Measurements from ENCODE around the gene TBPL2.
A peak's percentile ranks its signal among the peaks of the same experiment; 100 is the strongest.

TBPL2 gene

DNA sequence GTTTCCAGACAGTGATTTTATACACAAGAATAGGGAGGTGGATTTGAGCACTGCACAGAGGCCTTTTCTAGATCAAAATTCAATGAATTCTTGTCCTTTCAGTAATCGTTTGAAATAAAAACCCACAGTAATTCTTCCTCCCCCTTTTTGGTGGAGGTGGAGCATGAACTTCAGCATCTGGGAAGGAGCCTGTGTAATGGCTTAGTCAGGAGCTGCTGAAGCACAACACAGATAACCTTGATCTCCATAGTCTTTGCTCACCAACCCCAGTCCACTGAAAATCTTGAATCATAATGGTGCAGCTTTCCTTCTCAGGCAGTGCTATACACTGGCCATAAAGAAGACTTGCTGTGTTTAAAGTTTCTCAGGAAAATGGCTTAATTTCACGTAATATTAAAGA is 6.4 kb upstream of the TBPL2 start:
- in situ Hi-C loops (cut with MboI; ENCODE audit: low pct_unique_long_range_greater_than_20kb, low sequenced_read_pairs, unreplicated experiment): loop anchor here (25.0 kb wide), 1 partner anchor 1040 kb away; no protein-coding TSS in a partner anchor
- DNase-seq (ENCODE audit: low spot score): no peak
- TF ChIP-seq, protein P1, sequence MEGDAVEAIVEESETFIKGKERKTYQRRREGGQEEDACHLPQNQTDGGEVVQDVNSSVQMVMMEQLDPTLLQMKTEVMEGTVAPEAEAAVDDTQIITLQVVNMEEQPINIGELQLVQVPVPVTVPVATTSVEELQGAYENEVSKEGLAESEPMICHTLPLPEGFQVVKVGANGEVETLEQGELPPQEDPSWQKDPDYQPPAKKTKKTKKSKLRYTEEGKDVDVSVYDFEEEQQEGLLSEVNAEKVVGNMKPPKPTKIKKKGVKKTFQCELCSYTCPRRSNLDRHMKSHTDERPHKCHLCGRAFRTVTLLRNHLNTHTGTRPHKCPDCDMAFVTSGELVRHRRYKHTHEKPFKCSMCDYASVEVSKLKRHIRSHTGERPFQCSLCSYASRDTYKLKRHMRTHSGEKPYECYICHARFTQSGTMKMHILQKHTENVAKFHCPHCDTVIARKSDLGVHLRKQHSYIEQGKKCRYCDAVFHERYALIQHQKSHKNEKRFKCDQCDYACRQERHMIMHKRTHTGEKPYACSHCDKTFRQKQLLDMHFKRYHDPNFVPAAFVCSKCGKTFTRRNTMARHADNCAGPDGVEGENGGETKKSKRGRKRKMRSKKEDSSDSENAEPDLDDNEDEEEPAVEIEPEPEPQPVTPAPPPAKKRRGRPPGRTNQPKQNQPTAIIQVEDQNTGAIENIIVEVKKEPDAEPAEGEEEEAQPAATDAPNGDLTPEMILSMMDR (IDR thresholded peaks at IDR 0.05; ENCODE audit: extremely low read depth, insufficient read depth, missing control alignments): no peak

DNA sequence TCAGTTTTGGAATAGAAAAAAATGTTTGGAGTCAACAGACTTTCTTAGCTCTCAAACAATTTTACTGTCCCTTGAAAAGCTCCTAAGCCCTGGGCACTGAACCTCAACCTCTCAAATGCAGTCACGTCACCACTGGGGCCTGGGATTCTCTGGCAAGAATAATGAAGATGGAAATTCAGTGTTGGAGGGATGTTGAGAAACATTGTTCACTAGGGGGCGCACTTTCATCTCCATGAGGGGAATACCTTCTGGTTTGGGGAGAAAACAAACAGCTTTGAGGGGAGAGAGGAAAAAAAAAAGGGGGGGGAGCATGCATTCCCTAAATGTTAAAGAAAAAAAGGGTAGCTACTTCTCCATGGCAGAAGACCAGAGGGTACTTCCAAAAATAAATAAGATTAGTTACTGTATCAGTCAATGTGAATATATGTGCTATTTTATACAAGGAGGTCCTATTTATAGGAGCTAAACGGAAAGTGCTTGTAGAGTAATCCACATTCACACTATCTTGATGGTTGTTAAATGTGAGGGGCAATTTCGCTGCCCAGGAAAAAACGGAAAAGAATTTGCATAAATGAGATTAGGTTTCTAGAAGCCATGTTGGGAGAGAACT is 5.8 kb upstream of the TBPL2 start:
- in situ Hi-C loops (cut with MboI; ENCODE audit: low pct_unique_long_range_greater_than_20kb, low sequenced_read_pairs, unreplicated experiment): loop anchor here (25.0 kb wide), 1 partner anchor 1041 kb away; no protein-coding TSS in a partner anchor
- TF ChIP-seq, protein P1 (IDR thresholded peaks at IDR 0.05; ENCODE audit: extremely low read depth, insufficient read depth, missing control alignments): peak; percentile 68
- DNase-seq (ENCODE audit: low spot score): peak; percentile 58

DNA sequence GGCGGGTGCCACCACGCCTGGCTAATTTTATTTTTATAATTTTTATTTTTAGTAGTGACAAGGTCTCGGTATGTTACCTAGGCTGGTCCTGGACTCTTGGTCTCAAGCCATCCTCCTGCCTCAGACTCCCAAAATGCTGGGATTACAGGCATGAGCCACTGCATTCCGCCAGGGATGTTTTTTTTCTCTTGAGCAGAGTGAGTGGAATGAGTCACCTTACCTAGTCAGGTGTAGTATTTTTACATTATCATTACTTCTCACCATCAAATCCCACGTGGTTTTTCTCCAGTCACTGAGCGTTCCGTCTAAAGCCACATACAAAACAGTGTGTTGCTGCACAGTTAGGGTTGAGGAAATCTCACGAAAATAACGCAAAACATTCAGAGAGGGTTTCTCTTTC is 870 bp upstream of the TBPL2 start:
- DNase-seq (ENCODE audit: low spot score): no peak
- TF ChIP-seq, protein P1 (IDR thresholded peaks at IDR 0.05; ENCODE audit: extremely low read depth, insufficient read depth, missing control alignments): no peak
- in situ Hi-C loops (cut with MboI; ENCODE audit: low pct_unique_long_range_greater_than_20kb, low sequenced_read_pairs, unreplicated experiment): loop anchor here (25.0 kb wide), 1 partner anchor 1046 kb away; no protein-coding TSS in a partner anchor

DNA sequence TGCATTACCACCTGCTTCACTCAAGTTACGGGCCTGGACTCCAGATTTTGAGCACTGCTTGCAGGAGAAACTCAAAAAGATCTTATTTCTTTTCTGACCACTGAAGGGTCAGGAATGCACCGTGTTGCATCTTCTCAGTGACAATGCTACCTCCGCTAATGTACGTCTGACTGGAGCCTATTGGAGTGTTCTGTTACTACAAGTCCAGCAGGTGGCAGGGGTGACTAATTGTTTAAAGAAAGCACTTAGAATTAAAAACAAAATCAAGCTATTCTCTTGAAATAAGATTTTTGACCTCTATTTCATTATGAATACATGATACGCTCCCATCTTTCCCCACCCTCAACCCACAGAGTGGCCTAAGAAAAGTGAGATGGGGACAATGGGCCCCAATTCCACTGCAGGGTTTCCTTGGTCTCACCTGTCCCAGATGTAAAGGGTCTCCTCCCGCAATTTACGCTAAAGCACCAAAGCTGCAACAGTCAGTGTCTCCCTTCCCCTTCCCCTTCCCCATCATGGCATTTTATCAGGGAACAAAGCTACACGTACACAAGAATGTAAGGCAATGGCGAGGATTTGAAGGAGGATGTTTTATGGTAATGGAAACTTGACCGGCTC is 2.2 kb downstream of the TBPL2 start:
- in situ Hi-C loops (cut with MboI; ENCODE audit: low pct_unique_long_range_greater_than_20kb, low sequenced_read_pairs, unreplicated experiment): loop anchor here (25.0 kb wide), 1 partner anchor 1049 kb away; no protein-coding TSS in a partner anchor
- DNase-seq (ENCODE audit: low spot score): peak; percentile 51
- TF ChIP-seq, protein P1 (IDR thresholded peaks at IDR 0.05; ENCODE audit: extremely low read depth, insufficient read depth, missing control alignments): peak; percentile 72

DNA sequence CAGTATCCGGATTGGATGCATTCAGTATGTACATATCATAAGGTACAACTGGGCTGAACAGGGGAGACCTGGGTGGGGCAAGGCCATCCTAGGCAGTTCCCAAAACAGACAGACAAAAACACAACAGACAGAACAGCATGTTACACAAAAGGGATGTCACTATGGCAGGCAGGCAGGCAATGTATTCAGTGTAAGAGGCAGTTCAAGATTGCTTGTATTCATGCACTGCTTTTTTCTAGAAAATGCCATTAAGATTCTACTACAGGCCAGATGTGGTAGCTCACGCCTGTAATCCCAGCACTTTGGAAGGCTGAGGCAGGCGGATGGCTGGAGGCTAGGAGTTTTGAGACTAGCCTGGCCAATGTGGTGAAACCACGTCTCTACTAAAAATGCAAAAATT is 3.5 kb downstream of the TBPL2 start:
- TF ChIP-seq, protein P1 (IDR thresholded peaks at IDR 0.05; ENCODE audit: extremely low read depth, insufficient read depth, missing control alignments): no peak
- DNase-seq (ENCODE audit: low spot score): no peak
- in situ Hi-C loops (cut with MboI; ENCODE audit: low pct_unique_long_range_greater_than_20kb, low sequenced_read_pairs, unreplicated experiment): loop anchor here (25.0 kb wide), 1 partner anchor 1050 kb away; no protein-coding TSS in a partner anchor

DNA sequence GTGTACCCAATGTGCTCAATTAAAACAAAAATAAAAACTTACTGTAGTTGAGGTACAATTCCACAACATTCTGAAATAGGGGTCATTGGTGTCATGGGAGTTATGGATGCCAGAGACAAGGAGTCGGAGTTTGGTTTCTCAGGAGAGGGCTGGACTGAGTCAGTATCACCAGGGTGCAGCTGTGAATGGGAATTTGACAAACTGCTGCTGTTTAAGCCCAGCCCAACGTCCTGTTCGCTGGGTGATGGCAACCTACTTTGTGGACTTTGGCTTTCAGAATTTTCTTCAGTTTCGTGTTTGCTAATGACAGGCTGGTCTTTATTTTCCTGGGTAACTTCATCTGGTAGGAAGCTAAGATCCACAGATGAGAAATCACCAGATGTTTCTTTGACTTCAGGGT is 3.9 kb downstream of the TBPL2 start:
- TF ChIP-seq, protein P1 (IDR thresholded peaks at IDR 0.05; ENCODE audit: extremely low read depth, insufficient read depth, missing control alignments): no peak
- no peak for DNase-seq (ENCODE audit: low spot score)
- in situ Hi-C loops (cut with MboI; ENCODE audit: low pct_unique_long_range_greater_than_20kb, low sequenced_read_pairs, unreplicated experiment): loop anchor here (25.0 kb wide), 1 partner anchor 1051 kb away; no protein-coding TSS in a partner anchor

Measured in GM13977 (cell line).